Measurements from ENCODE around the gene RBP3. TPM values are rescaled to one million over a fixed set of nuclear protein-coding genes. Genes with fewer than 3 reads are reported as not detected.

Gene RBP3
- total and polyA plus RNA-seq, 4 donors, result not detected

DNA sequence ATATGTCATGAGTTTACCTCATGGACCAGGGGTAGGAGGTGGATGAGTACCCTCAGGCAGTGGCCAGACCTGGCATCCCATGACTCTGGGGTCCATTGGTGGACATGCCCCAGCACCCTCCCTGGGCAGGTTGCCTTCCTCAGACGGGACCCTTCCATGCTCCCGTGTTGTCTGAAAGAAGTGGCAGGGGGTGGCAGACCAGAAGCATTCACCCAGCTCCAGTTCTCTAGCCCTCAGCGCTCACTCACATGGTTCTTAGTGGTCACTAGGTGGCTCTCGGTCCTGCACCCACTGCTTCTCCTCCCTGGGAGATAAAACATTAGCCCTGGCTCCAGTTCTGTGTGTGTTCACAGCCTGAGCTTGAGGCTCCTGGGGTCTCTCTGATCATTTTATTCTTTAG is 6.0 kb downstream of the RBP3 start:
- Histone ChIP-seq H3K36me3 (ENCODE audit: control insufficient read depth in 4 of 4, insufficient read depth in 3 of 4, low read depth in 1 of 4, low read length in 3 of 4) (no peaks in the 10 kb centered on the region), H3K9me3 (ENCODE audit: control insufficient read depth in 4 of 4, low read length in 3 of 4) (no peaks in the 10 kb centered on the region), H3K9ac (ENCODE audit: low read depth in 1 of 2, low read length in 2 of 2) (no peak overlapping the region), H3K4me3 (ENCODE audit: low read depth in 1 of 3, low read length in 3 of 3) (no peak overlapping the region), H3K4me1 (ENCODE audit: control insufficient read depth in 4 of 4, insufficient read depth in 4 of 4, low read length in 3 of 4) (no peaks in the 10 kb centered on the region), H3K27me3 (ENCODE audit: control insufficient read depth in 4 of 4, insufficient read depth in 4 of 4, low read length in 3 of 4) (no peaks in the 10 kb centered on the region), H3K27ac (ENCODE audit: low read depth in 1 of 2, low read length in 2 of 2) (no peak overlapping the region)
- WGBS, result 71% methylated on average over 4 of the region's 4 CpGs
- TF ChIP-seq, protein P1, sequence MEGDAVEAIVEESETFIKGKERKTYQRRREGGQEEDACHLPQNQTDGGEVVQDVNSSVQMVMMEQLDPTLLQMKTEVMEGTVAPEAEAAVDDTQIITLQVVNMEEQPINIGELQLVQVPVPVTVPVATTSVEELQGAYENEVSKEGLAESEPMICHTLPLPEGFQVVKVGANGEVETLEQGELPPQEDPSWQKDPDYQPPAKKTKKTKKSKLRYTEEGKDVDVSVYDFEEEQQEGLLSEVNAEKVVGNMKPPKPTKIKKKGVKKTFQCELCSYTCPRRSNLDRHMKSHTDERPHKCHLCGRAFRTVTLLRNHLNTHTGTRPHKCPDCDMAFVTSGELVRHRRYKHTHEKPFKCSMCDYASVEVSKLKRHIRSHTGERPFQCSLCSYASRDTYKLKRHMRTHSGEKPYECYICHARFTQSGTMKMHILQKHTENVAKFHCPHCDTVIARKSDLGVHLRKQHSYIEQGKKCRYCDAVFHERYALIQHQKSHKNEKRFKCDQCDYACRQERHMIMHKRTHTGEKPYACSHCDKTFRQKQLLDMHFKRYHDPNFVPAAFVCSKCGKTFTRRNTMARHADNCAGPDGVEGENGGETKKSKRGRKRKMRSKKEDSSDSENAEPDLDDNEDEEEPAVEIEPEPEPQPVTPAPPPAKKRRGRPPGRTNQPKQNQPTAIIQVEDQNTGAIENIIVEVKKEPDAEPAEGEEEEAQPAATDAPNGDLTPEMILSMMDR (IDR thresholded peaks at IDR 0.05; ENCODE audit: low read depth, low read length, missing input control), result no peak
- TF ChIP-seq EGR1 (IDR thresholded peaks at IDR 0.05; ENCODE audit: low read depth in 2 of 2), result no peak
- TF ChIP-seq JUND (IDR thresholded peaks at IDR 0.05), result no peak
- TF ChIP-seq, protein P2, sequence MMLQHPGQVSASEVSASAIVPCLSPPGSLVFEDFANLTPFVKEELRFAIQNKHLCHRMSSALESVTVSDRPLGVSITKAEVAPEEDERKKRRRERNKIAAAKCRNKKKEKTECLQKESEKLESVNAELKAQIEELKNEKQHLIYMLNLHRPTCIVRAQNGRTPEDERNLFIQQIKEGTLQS (IDR thresholded peaks at IDR 0.05), result no peak
- no peak for TF ChIP-seq FOXA2 (IDR thresholded peaks at IDR 0.05)
- TF ChIP-seq MAX (IDR thresholded peaks at IDR 0.05), result no peak
- TF ChIP-seq NR2F2 (IDR thresholded peaks at IDR 0.05), result no peak
- TF ChIP-seq HNF4G (IDR thresholded peaks at IDR 0.05), result no peak
- no peak for TF ChIP-seq FOXA1 (IDR thresholded peaks at IDR 0.05)
- TF ChIP-seq TAF1 (conservative IDR thresholded peaks at IDR 0.05), result no peak
- TF ChIP-seq, protein P3, sequence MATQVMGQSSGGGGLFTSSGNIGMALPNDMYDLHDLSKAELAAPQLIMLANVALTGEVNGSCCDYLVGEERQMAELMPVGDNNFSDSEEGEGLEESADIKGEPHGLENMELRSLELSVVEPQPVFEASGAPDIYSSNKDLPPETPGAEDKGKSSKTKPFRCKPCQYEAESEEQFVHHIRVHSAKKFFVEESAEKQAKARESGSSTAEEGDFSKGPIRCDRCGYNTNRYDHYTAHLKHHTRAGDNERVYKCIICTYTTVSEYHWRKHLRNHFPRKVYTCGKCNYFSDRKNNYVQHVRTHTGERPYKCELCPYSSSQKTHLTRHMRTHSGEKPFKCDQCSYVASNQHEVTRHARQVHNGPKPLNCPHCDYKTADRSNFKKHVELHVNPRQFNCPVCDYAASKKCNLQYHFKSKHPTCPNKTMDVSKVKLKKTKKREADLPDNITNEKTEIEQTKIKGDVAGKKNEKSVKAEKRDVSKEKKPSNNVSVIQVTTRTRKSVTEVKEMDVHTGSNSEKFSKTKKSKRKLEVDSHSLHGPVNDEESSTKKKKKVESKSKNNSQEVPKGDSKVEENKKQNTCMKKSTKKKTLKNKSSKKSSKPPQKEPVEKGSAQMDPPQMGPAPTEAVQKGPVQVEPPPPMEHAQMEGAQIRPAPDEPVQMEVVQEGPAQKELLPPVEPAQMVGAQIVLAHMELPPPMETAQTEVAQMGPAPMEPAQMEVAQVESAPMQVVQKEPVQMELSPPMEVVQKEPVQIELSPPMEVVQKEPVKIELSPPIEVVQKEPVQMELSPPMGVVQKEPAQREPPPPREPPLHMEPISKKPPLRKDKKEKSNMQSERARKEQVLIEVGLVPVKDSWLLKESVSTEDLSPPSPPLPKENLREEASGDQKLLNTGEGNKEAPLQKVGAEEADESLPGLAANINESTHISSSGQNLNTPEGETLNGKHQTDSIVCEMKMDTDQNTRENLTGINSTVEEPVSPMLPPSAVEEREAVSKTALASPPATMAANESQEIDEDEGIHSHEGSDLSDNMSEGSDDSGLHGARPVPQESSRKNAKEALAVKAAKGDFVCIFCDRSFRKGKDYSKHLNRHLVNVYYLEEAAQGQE (IDR thresholded peaks at IDR 0.05), result no peak
- no peak for TF ChIP-seq YY1 (IDR thresholded peaks at IDR 0.05)
- DNase-seq (ENCODE audit: low spot score), result no peak

- WGBS, result 89% methylated on average over 1 of the region's 1 CpG
- H3K9me3 ChIP-seq (ENCODE audit: control insufficient read depth in 4 of 4, low read length in 3 of 4), result no peaks in the 10 kb centered on the region
- H3K27ac ChIP-seq (ENCODE audit: low read depth in 1 of 2, low read length in 2 of 2), result no peak overlapping the region
- H3K9ac ChIP-seq (ENCODE audit: low read depth in 1 of 2, low read length in 2 of 2), result no peak overlapping the region
- H3K4me1 ChIP-seq (ENCODE audit: control insufficient read depth in 4 of 4, insufficient read depth in 4 of 4, low read length in 3 of 4), result no peaks in the 10 kb centered on the region
- no peak for TF ChIP-seq FOXA1 (IDR thresholded peaks at IDR 0.05)
- H3K36me3 ChIP-seq (ENCODE audit: control insufficient read depth in 4 of 4, insufficient read depth in 3 of 4, low read depth in 1 of 4, low read length in 3 of 4), result no peaks in the 10 kb centered on the region
- DNase-seq (ENCODE audit: low spot score), result no peak
- H3K27me3 ChIP-seq (ENCODE audit: control insufficient read depth in 4 of 4, insufficient read depth in 4 of 4, low read length in 3 of 4), result no peaks in the 10 kb centered on the region
- H3K4me3 ChIP-seq (ENCODE audit: low read depth in 1 of 3, low read length in 3 of 3), result no peak overlapping the region
These were observed 6.7 kb downstream of the RBP3 start for GRCh38 chr10:47354900-47355299.

DNA sequence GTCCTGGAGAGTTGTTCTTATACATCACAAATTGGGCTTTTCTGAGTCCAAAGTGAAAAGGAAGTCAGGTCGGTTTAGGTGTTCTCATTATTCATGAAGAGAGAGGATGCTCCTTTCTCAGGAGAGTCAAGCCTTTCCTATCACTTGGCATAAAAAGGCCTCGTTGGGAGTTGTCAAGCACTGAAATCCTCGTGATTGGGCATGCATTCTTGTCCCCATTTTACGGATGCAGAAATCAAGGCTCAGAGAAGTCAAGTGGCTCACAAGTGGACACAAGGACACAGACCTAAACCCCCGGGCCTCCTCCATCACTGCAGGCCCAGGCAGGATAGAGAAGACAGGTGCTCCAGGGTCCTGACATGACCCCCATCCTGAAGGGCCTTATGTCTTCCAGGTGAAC is 8.5 kb downstream of the RBP3 start:
- no peak for DNase-seq (ENCODE audit: low spot score)
- Histone ChIP-seq H3K27ac (ENCODE audit: low read depth in 1 of 2, low read length in 2 of 2) (no peak overlapping the region), H3K4me3 (ENCODE audit: low read depth in 1 of 3, low read length in 3 of 3) (no peak overlapping the region), H3K36me3 (ENCODE audit: control insufficient read depth in 4 of 4, insufficient read depth in 3 of 4, low read depth in 1 of 4, low read length in 3 of 4) (no peaks in the 10 kb centered on the region), H3K4me1 (ENCODE audit: control insufficient read depth in 4 of 4, insufficient read depth in 4 of 4, low read length in 3 of 4) (no peaks in the 10 kb centered on the region), H3K9ac (ENCODE audit: low read depth in 1 of 2, low read length in 2 of 2) (no peak overlapping the region), H3K9me3 (ENCODE audit: control insufficient read depth in 4 of 4, low read length in 3 of 4) (no peaks in the 10 kb centered on the region), H3K27me3 (ENCODE audit: control insufficient read depth in 4 of 4, insufficient read depth in 4 of 4, low read length in 3 of 4) (no peaks in the 10 kb centered on the region)
- TF ChIP-seq HNF4A (conservative IDR thresholded peaks at IDR 0.05) (no peak), GABPA (IDR thresholded peaks at IDR 0.05 in 1 of 2, conservative IDR thresholded peaks at IDR 0.05 in 1 of 2) (no peak), TAF1 (conservative IDR thresholded peaks at IDR 0.05) (no peak), YY1 (IDR thresholded peaks at IDR 0.05) (no peak), FOXA1 (IDR thresholded peaks at IDR 0.05) (no peak), RXRA (IDR thresholded peaks at IDR 0.05) (no peak), SP1 (IDR thresholded peaks at IDR 0.05) (no peak)
- TF ChIP-seq, protein P2 (IDR thresholded peaks at IDR 0.05), result no peak
- TF ChIP-seq, protein P4, sequence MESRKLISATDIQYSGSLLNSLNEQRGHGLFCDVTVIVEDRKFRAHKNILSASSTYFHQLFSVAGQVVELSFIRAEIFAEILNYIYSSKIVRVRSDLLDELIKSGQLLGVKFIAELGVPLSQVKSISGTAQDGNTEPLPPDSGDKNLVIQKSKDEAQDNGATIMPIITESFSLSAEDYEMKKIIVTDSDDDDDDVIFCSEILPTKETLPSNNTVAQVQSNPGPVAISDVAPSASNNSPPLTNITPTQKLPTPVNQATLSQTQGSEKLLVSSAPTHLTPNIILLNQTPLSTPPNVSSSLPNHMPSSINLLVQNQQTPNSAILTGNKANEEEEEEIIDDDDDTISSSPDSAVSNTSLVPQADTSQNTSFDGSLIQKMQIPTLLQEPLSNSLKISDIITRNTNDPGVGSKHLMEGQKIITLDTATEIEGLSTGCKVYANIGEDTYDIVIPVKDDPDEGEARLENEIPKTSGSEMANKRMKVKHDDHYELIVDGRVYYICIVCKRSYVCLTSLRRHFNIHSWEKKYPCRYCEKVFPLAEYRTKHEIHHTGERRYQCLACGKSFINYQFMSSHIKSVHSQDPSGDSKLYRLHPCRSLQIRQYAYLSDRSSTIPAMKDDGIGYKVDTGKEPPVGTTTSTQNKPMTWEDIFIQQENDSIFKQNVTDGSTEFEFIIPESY (IDR thresholded peaks at IDR 0.05), result no peak
- TF ChIP-seq, protein P3 (IDR thresholded peaks at IDR 0.05), result no peak
- WGBS, result 81% methylated on average over 5 of the region's 5 CpGs
